ENCODE data around the gene ZNF385B.

The ZNF385B gene

DNA sequence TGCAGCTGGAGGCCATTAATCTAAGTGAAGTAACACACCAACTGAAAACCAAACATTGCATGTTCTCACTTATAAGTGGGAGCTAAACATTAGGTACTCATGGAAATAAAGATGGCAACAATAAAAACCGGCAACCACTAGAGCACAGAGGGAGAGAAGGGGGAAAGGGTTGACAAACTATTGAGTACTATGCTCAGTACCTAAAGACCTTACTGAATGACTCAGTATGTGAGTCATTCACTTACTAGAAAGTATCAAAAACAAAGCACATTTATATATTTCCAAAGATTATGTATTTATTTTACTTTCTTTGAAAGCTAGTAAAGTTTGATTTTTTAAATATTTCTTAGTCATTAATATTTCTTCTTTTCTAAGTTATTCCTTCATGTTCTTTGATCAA is 48.9 kb downstream of the ZNF385B start:
- Histone ChIP-seq H3K4me3 (replicated peaks; ENCODE audit: low read depth, low read length) (no peak overlapping the region), H3K36me3 (ENCODE audit: control insufficient read depth, insufficient read depth, low read length) (no peaks in the 10 kb centered on the region), H3K27me3 (replicated peaks; ENCODE audit: control insufficient read depth, insufficient read depth, low read length) (no peaks in the 10 kb centered on the region)
- TF ChIP-seq, protein P1, sequence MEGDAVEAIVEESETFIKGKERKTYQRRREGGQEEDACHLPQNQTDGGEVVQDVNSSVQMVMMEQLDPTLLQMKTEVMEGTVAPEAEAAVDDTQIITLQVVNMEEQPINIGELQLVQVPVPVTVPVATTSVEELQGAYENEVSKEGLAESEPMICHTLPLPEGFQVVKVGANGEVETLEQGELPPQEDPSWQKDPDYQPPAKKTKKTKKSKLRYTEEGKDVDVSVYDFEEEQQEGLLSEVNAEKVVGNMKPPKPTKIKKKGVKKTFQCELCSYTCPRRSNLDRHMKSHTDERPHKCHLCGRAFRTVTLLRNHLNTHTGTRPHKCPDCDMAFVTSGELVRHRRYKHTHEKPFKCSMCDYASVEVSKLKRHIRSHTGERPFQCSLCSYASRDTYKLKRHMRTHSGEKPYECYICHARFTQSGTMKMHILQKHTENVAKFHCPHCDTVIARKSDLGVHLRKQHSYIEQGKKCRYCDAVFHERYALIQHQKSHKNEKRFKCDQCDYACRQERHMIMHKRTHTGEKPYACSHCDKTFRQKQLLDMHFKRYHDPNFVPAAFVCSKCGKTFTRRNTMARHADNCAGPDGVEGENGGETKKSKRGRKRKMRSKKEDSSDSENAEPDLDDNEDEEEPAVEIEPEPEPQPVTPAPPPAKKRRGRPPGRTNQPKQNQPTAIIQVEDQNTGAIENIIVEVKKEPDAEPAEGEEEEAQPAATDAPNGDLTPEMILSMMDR (IDR thresholded peaks at IDR 0.05; ENCODE audit: insufficient read depth, low read length, poor library complexity, severe bottlenecking) = no peak
- no peak for DNase-seq (ENCODE audit: extremely low read depth, insufficient read length)

DNA sequence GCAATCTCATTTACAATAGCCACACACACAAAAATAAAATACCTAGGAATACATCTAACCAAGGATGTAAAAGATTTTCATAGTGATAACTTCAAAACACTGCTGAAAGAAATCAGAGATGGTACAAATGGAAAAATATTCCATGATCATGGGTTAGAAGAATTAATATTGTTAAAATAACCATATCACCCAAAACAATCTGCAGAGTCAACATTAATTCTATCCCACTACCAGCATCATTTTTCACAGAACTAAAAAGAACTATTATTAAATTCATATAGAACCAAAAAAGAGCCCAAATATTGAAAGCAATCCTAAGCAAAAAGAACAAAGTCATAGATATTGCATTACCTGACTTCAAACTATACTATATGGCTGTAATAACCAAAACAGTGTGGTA is 50.4 kb downstream of the ZNF385B start:
- DNase-seq (ENCODE audit: extremely low read depth, insufficient read length) = no peak
- Histone ChIP-seq H3K36me3 (ENCODE audit: control insufficient read depth, insufficient read depth, low read length) (no peaks in the 10 kb centered on the region), H3K27me3 (replicated peaks; ENCODE audit: control insufficient read depth, insufficient read depth, low read length) (no peaks in the 10 kb centered on the region), H3K4me3 (replicated peaks; ENCODE audit: low read depth, low read length) (no peak overlapping the region)
- TF ChIP-seq, protein P1 (IDR thresholded peaks at IDR 0.05; ENCODE audit: insufficient read depth, low read length, poor library complexity, severe bottlenecking) = no peak

DNA sequence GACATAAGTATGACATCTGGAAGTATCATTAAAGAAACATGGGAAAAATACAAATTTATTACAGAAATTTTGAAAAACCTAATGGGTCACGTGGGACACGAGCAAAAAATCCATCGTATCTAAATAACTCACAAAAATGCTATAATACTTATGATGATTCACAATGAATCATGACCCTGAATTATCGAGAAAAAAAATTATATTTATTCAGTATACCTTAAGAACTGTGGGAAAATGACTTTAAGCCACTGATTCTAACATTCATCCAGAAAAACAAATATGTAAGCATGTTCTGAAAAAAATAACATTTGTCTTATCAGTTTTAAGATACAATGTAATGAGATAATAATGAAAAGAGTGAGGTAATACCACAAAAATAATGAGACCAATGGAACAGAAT is 51.8 kb downstream of the ZNF385B start:
- H3K36me3 ChIP-seq (ENCODE audit: control insufficient read depth, insufficient read depth, low read length) = no peaks in the 10 kb centered on the region
- H3K4me3 ChIP-seq (replicated peaks; ENCODE audit: low read depth, low read length) = no peak overlapping the region
- TF ChIP-seq, protein P1 (IDR thresholded peaks at IDR 0.05; ENCODE audit: insufficient read depth, low read length, poor library complexity, severe bottlenecking) = no peak
- no peak for DNase-seq (ENCODE audit: extremely low read depth, insufficient read length)
- H3K27me3 ChIP-seq (replicated peaks; ENCODE audit: control insufficient read depth, insufficient read depth, low read length) = no peaks in the 10 kb centered on the region

DNA sequence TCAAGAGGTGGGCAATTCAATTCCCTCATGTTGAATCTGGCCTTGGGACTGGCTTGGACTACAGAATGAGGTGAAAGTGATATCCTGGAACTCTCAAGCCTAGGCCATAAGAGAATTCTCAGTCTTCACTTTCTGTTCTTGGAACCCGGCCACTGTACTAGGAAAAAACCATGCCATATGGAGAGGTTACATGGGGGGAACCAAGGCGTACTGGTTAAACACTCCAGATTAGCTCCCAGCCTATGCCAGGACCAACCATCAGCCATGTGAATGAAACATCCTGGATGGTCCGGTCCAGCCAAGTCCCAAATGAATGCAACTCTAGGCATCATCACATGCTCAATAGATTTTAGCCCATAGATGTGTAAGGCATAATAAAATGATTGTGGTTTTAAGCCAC is 56.4 kb downstream of the ZNF385B start:
- TF ChIP-seq, protein P1 (IDR thresholded peaks at IDR 0.05; ENCODE audit: insufficient read depth, low read length, poor library complexity, severe bottlenecking) = no peak
- H3K4me3 ChIP-seq (replicated peaks; ENCODE audit: low read depth, low read length) = no peak overlapping the region
- no peak for DNase-seq (ENCODE audit: extremely low read depth, insufficient read length)
- H3K27me3 ChIP-seq (replicated peaks; ENCODE audit: control insufficient read depth, insufficient read depth, low read length) = no peaks in the 10 kb centered on the region
- H3K36me3 ChIP-seq (ENCODE audit: control insufficient read depth, insufficient read depth, low read length) = no peaks in the 10 kb centered on the region

DNA sequence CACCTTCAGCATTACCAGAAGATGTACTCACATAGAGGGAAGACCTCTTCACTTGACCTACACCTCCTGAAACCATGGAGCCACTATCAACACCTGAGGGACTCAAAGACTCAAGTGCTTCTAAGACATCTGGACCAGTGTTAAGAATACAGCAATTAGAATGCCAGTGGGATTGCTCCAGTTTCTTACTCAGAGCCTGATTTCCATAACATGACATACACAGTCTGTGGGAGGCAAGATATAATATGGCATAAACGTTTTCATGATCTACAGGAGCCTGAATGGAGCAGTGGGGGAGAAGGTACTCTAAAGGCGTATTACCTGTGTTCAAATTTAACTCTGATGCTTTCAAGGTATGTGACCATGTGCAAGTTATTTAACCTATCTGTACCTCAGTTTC is 57.2 kb downstream of the ZNF385B start:
- H3K36me3 ChIP-seq (ENCODE audit: control insufficient read depth, insufficient read depth, low read length) = no peaks in the 10 kb centered on the region
- no peaks in the 10 kb centered on the region for H3K27me3 ChIP-seq (replicated peaks; ENCODE audit: control insufficient read depth, insufficient read depth, low read length)
- no peak for DNase-seq (ENCODE audit: extremely low read depth, insufficient read length)
- TF ChIP-seq, protein P1 (IDR thresholded peaks at IDR 0.05; ENCODE audit: insufficient read depth, low read length, poor library complexity, severe bottlenecking) = no peak
- H3K4me3 ChIP-seq (replicated peaks; ENCODE audit: low read depth, low read length) = no peak overlapping the region
